IPS DF 4.7 (cell line): ENCODE data around the gene GPR22.

ENCODE experiments used
- DNase-seq: peaks from one replicate; pipeline ENCODE4 v3.0.0-alpha.2; 2013; ENCODE audit warnings: low spot score; ENCODE audit errors: extremely low read depth

GPR22 gene

GRCh38 chr7:107479303-107479702 lies 9.4 kb downstream of the GPR22 start:
- no peak for DNase-seq

GRCh38 chr7:107480932-107481331 lies 11.1 kb downstream of the GPR22 start:
- DNase-seq: no peak

DNA sequence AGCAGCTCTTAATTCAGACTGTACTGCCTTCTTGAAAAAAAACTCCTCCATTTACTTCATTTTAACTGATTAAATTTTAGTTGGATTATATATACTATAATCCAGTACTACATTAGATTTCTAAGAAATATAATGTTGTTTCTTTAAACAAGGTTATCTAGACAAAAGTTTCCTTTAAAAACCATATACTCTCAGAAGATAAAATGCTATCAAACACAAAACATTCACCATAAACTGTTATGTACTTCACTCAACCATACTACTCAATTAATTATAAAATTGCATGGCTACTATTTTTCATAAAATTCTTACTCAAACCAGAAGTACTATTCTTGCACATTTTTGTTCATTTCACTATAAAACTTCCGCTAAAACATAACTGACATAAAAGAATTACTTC lies 12.7 kb downstream of the GPR22 start:
- DNase-seq: no peak

GRCh38 chr7:107486041-107486440 lies 16.2 kb downstream of the GPR22 start:
- no peak for DNase-seq

GRCh38 chr7:107492875-107493274 lies 23.0 kb downstream of the GPR22 start:
- DNase-seq: no peak

GRCh38 chr7:107494315-107494751 lies 24.5 kb downstream of the GPR22 start:
- no peak for DNase-seq

DNA sequence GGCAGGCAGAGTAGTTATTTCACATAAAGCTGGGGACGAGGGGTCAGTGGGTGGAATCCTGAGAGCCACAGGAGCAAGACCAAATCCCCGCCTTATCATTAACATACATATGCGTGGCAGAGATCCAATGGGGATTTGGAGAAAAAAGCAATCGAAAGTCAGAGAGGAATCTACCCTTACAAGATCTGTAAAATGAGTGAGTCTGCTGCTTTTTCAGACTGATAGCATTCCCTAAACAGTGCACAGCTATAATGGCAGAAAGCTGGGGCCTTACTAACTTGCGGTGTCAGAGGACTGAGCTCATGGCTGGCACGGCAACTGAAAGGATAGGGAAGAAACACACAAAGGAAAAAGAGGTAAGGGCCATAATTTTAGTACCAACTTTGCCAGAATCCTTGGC lies 25.0 kb downstream of the GPR22 start:
- no peak for DNase-seq

DNA sequence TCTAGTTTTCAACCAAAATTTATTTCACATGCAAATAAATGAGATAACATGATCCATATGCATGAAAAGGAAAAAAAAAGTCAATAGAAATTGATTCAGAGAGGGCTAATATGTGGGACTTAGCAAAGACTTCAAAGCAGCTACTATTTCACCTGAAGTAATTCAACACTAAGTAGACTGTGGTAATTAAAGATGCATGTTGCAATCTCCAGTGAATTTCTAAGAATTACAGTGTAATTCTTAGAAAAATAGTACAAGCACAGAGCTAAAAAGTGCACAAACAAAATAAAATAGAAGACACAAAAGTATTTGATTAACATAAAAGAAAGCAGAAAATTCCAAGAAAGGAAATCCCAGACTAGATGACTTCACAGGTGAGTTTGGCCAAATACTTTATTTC lies 25.7 kb downstream of the GPR22 start:
- no peak for DNase-seq

DNA sequence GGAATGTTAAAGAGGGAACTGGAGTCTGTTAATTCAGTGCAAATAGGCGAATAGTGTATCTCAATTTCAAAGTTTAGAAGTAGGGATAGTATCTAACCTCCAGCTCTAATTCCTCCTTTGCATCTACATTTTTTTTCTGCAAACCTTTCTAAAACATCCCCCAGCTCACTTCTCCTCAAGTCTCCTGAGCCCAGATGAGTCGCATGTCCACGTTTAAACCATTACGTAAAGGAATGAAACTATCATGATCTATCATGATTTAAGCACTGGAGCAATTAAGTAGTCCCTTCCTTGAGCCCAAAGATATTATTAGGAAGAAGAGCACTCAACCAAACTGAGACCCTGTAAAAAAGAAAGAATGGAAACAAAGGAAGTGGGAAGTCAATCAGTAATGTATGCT lies 29.9 kb downstream of the GPR22 start:
- no peak for DNase-seq

GRCh38 chr7:107501593-107501992 lies 31.7 kb downstream of the GPR22 start:
- DNase-seq: no peak

DNA sequence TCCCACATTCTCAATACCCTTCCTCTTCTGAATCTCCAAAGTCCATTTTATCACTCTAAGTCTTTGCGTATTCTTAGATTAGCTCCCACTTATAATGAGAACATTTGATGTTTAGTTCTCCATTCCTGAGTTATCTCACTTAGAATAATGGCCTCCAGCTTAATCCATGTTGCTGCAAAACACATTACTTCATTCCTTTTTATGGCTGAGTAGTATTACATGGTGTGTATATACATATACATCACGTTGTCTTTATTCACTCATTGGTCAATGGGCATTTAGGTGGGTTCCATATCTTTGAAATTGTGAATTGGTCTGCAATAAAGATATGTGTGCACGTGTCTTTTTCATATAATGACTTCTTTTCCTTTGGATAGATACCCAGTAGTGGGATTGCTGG lies 32.3 kb downstream of the GPR22 start:
- no peak for DNase-seq

DNA sequence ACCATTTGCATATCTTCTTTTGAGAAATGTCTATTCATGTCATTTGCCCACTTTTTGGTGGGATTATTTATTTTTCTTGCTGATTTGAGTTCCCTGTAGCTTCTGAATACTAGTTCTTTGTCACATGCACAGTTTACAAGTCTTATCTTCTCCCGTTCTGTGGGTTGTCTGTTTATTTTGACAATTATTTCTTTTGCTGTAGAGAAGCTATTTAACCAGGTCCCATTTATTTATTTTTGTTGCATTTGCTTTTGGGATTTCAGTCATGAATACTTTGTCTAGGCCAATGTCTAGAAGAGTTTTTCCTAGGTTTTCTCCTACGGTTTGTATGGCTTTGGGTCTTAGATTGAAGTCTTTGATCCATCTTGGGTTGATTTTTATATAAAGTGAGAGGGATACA lies 32.9 kb downstream of the GPR22 start:
- no peak for DNase-seq

DNA sequence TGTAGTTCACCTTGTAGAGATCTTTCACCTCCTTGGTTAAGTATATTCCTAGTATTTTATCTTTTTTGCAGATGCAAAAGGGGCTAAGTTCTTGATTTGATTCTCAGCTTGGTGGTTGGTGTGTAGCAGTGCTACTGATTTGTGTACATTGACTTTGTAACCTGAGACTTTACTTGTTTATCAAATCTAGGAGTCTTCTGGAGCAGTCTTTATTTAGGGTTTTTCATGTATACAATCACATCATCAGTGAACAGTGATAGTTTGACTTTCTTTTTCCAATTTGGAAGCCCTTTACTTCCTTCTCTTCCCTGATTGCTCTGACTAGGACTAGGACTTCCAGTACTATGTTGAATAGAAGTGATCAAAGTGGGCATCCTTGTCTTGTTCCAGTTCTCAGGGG lies 33.8 kb downstream of the GPR22 start:
- DNase-seq: no peak

DNA sequence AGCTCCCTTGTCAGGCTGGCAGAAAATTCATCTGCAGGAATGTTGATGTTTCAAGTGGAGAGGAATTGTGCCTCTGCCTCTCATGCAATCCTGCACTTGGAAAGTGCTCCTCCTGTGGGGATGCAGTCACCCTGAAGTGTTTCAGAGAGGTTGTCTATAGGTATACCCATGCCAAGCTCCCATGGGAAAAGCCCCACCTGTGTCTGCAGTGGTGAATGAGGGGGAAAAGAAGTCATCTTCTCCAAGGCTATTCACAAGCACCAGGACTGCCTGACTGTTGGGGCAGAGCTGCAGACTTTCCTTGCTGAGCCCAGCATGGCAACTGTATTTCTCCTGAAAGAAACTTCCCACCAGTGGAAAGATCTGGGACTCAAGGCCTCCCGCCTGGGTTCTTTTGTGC lies 35.5 kb downstream of the GPR22 start:
- DNase-seq: no peak

DNA sequence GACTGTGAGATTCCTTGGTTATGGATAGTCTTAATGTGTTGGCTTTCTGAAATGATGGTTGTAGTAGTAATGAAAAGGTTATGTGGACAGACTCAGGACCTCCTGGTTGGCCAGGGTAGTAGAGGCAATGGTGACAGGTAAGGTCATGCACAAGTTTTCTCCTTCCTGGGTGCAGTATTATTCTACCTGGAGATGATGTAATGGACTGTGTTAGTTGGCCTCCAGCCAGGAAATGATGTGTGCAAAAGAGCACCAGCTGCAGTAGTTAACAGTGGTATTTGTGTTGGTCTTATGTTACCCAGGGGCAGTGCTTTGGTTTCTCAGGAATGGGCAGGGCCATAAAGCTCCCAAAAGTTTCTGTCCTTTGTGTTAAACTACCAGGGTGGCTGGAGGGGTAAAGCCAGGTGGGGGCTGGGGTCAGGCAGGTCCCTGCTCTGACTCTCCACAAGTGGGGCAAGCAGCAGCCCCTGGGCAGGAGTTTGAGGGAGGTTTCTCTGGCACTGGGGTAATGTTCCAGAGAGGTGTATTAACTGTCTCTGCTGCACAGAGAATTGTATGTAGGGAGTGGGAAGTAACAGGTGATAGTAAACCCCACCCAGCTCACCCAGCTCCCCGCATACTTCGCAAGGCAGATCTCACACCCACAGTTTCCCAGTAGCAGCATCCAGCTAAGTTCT lies 36.3 kb downstream of the GPR22 start:
- no peak for DNase-seq

DNA sequence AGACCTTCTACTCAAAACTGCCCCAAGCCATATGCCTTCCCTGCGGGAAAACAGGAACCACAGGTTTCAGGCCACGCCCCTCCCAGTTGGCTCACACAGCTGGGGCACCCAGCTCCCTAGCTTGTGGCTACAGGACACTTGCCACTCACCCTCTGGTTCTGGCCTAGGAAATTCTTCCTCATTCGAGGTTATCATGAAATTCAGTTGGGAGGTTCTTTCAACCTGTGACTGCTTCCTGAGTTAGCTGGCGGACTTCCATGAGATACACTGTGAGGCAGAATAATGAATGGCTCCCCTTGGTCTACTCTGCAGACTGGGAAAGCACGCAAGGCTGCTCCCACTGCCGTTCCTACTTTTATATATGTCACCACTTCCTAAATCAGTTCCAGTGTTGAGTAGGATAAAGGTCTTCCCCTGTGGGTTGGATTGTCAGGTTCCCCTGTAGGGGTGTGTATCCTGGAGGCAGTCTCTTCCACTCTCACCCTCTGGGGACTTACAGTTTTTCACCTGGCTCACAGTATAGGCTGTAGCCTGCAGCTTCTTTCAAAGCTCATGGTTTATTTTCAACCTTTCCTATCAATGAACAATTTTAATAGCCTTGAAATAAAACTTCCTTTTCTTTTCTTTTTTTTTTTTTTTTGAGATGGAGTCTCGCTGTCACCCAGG lies 37.0 kb downstream of the GPR22 start:
- DNase-seq: no peak
